ENCODE data around the gene TNRC18. TPM values are rescaled to one million over a fixed set of nuclear protein-coding genes. Genes with fewer than 3 reads are reported as not detected.
"Not testable (repeated sequence)": the region's sequence is repeated elsewhere in the genome, so short reads cannot be mapped to it uniquely, and the experiment has no call there.

TNRC18 gene
- total RNA-seq, 1 experiment from 2014 or later = 10.2 TPM

DNA sequence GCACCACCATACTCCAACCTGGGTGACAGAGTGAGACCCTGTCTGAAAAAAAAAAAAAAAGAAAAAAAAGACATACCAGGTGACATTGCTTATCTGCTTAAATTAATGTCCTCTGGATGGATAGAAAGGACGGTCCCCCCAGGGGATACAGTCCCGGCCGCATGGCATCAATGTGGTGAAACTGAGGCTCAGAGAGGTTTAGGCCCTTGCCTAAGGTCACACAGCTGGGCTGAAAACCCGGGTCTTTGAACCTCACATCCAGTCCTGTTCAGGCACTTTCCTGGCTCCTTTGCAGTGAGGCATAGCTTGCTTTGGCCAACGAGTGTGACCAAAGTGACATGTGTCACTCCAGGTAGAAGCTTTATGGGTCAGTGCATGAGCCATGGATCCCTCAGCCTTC lies 136.3 kb downstream of the TNRC18 start:
- H2AFZ ChIP-seq (ENCODE audit: low read length); DNase-seq; H3K27me3 ChIP-seq (ENCODE audit: low read length); H3K36me3 ChIP-seq (ENCODE audit: insufficient read depth, low read length); H3K4me1 ChIP-seq (ENCODE audit: low read length); H4K20me1 ChIP-seq (ENCODE audit: insufficient read depth, low read depth, low read length); H3K79me2 ChIP-seq (ENCODE audit: low read length); H3K4me3 ChIP-seq (ENCODE audit: low read length); H3K9me2 ChIP-seq (replicated peaks; ENCODE audit: insufficient read depth, low read length); H3K27ac ChIP-seq (ENCODE audit: low read length); H3K9me3 ChIP-seq (ENCODE audit: low read length); H3K4me2 ChIP-seq (ENCODE audit: low read depth, low read length, poor library complexity, severe bottlenecking); H3K9ac ChIP-seq (ENCODE audit: low read length): not testable (repeated sequence)

DNA sequence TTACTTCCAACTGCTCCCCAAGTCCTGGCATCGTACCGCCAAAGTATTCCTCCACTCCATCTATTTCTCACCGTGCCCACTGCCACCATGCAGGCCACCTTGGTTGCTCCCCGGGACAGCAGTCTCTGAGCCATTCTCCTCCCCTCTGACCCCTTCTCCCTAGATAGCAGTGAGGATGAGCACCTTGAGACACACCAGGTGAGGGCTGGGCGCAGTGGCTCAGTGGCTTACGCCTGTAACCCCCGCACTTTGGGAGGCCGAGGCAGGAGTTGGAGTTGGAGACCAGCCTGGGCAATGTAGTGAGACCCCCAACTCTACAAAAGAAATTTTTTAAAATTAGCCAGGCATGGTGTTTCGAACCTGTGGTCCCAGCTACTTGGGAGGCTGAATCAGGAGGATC lies 136.7 kb downstream of the TNRC18 start:
- no peaks in the 10 kb centered on the region for H4K20me1 ChIP-seq (ENCODE audit: insufficient read depth, low read depth, low read length)
- H3K4me2 ChIP-seq (ENCODE audit: low read depth, low read length, poor library complexity, severe bottlenecking) = no peak overlapping the region
- H3K27ac ChIP-seq (ENCODE audit: low read length) = no peak overlapping the region
- no peak overlapping the region for H2AFZ ChIP-seq (ENCODE audit: low read length)
- no peaks in the 10 kb centered on the region for H3K36me3 ChIP-seq (ENCODE audit: insufficient read depth, low read length)
- no peak overlapping the region for H3K9ac ChIP-seq (ENCODE audit: low read length)
- no peaks in the 10 kb centered on the region for H3K9me2 ChIP-seq (replicated peaks; ENCODE audit: insufficient read depth, low read length)
- H3K9me3 ChIP-seq (ENCODE audit: low read length) = no peaks in the 10 kb centered on the region
- no peak overlapping the region for H3K4me3 ChIP-seq (ENCODE audit: low read length)
- no peaks in the 10 kb centered on the region for H3K79me2 ChIP-seq (ENCODE audit: low read length)
- no peaks in the 10 kb centered on the region for H3K4me1 ChIP-seq (ENCODE audit: low read length)
- no peak for DNase-seq
- no peaks in the 10 kb centered on the region for H3K27me3 ChIP-seq (ENCODE audit: low read length)

DNA sequence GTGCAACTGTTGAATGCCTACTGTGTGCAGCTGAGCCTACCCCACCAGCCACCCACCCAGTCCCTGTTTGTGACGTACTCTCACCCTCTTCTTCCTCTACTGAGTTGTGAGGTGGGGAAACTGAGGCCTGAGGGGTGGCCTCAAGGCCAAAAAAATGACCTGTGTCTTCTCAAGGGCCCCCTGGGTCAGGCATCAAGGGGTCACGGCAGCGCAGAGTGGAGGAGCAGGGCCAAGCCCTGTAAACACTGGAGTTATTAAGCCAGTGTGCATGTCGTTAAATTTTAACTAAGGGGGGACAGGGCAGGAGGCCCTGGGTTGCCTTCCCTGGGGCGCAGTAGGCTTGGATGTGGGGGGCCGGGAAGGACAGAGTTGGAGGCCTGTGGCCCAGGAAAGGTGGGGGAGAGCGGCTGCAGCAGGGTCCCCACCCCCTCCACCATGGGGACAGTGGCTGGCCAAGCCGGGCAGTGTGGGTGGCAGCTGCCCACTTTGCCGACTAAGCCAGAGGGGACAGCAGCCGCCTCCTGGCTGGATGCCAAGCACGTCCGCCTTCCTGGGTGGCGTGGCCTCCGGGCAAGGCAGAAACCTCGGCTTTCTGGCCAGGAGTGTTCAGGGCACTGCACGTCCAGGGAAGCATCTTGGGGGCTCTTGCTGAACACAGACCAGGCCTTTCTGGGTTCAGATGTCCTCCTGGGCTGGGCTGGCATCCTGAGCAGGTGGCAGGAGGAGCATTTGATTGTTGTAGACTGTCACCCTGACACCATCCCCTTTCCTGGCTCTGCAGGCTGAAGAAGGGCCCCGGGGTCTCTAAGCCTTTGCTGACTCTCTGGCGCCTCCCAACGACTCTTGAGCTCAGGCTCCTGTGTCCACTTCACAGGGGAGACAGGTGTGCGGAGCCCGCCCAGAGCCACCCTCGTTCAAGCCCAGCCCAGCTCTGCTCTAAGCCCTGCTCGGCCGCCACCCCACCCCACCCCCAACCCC lies 139.0 kb downstream of the TNRC18 start:
- H3K4me1 ChIP-seq (ENCODE audit: low read length) = no peaks in the 10 kb centered on the region
- H3K4me2 ChIP-seq (ENCODE audit: low read depth, low read length, poor library complexity, severe bottlenecking) = no peak overlapping the region
- no peak overlapping the region for H3K4me3 ChIP-seq (ENCODE audit: low read length)
- no peaks in the 10 kb centered on the region for H4K20me1 ChIP-seq (ENCODE audit: insufficient read depth, low read depth, low read length)
- DNase-seq = peak; percentile 87
- H3K9me3 ChIP-seq (ENCODE audit: low read length) = no peaks in the 10 kb centered on the region
- no peaks in the 10 kb centered on the region for H3K79me2 ChIP-seq (ENCODE audit: low read length)
- H3K27ac ChIP-seq (ENCODE audit: low read length) = no peak overlapping the region
- no peak overlapping the region for H3K9ac ChIP-seq (ENCODE audit: low read length)
- no peaks in the 10 kb centered on the region for H3K27me3 ChIP-seq (ENCODE audit: low read length)
- no peaks in the 10 kb centered on the region for H3K36me3 ChIP-seq (ENCODE audit: insufficient read depth, low read length)
- no peaks in the 10 kb centered on the region for H3K9me2 ChIP-seq (replicated peaks; ENCODE audit: insufficient read depth, low read length)
- H2AFZ ChIP-seq (ENCODE audit: low read length) = no peak overlapping the region

DNA sequence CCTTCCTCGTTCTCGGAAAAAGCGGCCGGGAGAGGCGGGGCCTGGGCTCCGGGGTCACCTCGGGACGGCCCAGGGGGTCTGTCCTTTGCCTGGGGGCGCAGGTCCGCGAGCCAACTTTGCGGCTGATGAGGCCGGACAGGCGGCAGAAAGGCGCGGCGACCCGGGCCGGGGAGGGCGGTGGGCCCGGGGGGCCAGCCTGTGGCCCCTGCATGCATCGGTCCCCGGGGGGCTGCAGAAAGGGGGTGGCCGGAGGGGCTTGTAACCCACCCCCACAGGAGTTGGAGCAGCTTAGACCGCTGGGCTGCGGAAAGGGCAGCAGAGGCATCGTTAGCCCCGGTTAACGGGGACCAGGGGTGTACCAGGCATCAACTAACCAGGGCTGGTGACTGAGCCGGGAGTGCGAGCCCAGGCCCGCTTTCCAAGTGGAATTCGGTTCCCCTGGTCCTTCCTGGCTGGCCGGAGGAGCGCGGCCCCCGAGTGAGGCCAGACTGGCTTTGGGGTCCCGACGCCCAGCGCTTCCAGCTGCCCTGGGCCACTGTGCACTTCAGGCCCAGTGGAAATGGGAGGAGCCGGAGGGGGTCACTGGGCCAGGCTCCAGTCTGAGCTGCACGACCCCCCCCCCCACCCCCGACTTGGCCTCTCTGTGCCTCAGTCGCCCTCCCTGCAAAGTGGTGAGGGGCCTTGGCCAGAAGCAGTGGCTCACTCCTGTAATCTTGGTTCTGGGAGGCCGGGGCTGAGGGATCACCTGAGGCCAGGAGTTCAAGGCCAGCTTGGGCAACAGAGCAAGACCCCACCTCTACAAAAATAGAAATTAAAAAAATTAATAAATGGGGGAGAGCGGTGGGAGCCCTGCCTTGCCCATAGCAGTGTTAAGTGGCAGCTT lies 140.0 kb downstream of the TNRC18 start:
- Histone ChIP-seq H3K9ac (ENCODE audit: low read length) (no peak overlapping the region), H3K4me2 (ENCODE audit: low read depth, low read length, poor library complexity, severe bottlenecking) (no peak overlapping the region), H3K4me3 (ENCODE audit: low read length) (no peak overlapping the region)

GRCh38 chr7:5282543-5283316 lies 140.9 kb downstream of the TNRC18 start, which contains the start of gene SLC29A4:
SLC29A4 (plus strand) TSS chr7:5282943; CDS start chr7:5287817, 4,874 bp downstream.
- Histone ChIP-seq H3K27ac (ENCODE audit: low read length) (no peak within 1 kb of the TSS), H3K27me3 (ENCODE audit: low read length) (no peaks in the 10 kb centered on the region), H2AFZ (ENCODE audit: low read length) (no peak within 1 kb of the TSS), H4K20me1 (ENCODE audit: insufficient read depth, low read depth, low read length) (no peaks in the 10 kb centered on the region), H3K4me2 (ENCODE audit: low read depth, low read length, poor library complexity, severe bottlenecking) (no peak within 1 kb of the TSS), H3K36me3 (ENCODE audit: insufficient read depth, low read length) (no peaks in the 10 kb centered on the region), H3K9me2 (replicated peaks; ENCODE audit: insufficient read depth, low read length) (no peaks in the 10 kb centered on the region), H3K9me3 (ENCODE audit: low read length) (no peaks in the 10 kb centered on the region), H3K79me2 (ENCODE audit: low read length) (no peaks in the 10 kb centered on the region), H3K9ac (ENCODE audit: low read length) (no peak within 1 kb of the TSS), H3K4me3 (ENCODE audit: low read length) (no peak within 1 kb of the TSS), H3K4me1 (ENCODE audit: low read length) (no peaks in the 10 kb centered on the region)
- no peak for DNase-seq

More for the DNA sequence above, 140.0 kb downstream of the TNRC18 start:
- H3K4me1 ChIP-seq (ENCODE audit: low read length) = no peaks in the 10 kb centered on the region
- no peaks in the 10 kb centered on the region for H4K20me1 ChIP-seq (ENCODE audit: insufficient read depth, low read depth, low read length)
- H3K27ac ChIP-seq (ENCODE audit: low read length) = no peak overlapping the region
- H3K9me3 ChIP-seq (ENCODE audit: low read length) = no peaks in the 10 kb centered on the region
- H2AFZ ChIP-seq (ENCODE audit: low read length) = no peak overlapping the region
- no peaks in the 10 kb centered on the region for H3K27me3 ChIP-seq (ENCODE audit: low read length)
- no peak for DNase-seq
- no peaks in the 10 kb centered on the region for H3K36me3 ChIP-seq (ENCODE audit: insufficient read depth, low read length)
- no peaks in the 10 kb centered on the region for H3K9me2 ChIP-seq (replicated peaks; ENCODE audit: insufficient read depth, low read length)
- H3K79me2 ChIP-seq (ENCODE audit: low read length) = no peaks in the 10 kb centered on the region

DNA sequence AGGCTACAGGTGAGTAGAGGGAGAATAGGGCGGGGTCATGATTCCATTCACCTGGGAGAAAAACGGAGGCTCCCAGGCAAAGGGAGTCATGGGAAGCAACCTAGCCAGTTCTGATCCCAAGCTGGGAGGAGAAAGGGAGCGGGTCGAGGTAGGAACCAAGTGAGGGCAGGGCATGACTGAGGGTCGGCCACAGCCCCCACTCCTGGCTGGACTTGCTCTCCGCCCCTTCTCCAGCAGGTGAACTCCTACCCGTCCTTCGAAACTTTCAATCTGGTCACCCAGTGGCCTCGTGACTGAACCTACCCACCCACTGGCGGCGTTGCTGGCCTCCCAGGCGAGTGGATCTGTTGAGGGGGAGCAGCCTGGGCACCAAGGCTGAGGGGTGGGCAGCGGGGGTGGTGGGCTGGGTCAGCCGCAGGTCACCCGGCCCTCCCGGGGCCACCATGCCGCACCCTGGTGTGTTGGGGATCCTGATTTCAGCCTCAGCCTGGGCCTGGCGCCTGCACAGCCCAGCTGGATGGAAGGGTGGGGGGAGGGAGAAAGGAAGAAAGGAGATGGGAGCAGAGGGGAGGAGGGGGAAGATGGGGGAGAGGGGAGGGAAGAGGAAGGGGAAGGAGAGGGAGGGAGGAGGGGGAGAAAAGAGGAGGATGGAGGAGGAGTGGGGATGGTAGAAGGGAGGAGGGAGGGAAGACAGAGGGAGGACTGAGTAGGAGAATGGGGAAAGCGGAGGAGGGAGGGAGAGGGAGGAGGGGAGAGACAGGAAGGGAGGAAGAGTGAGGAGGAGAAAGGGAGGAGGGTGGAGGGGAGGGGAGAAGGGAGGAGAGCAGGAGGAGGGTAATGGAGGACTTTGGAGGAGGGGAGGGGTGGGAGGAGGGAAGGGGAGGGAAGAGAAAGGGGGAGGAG lies 141.8 kb downstream of the TNRC18 start:
- H3K4me1 ChIP-seq (ENCODE audit: low read length); H3K9me3 ChIP-seq (ENCODE audit: low read length); H3K9ac ChIP-seq (ENCODE audit: low read length); H2AFZ ChIP-seq (ENCODE audit: low read length); H3K79me2 ChIP-seq (ENCODE audit: low read length); H3K36me3 ChIP-seq (ENCODE audit: insufficient read depth, low read length); H3K4me3 ChIP-seq (ENCODE audit: low read length); H3K9me2 ChIP-seq (replicated peaks; ENCODE audit: insufficient read depth, low read length); H3K27me3 ChIP-seq (ENCODE audit: low read length); H4K20me1 ChIP-seq (ENCODE audit: insufficient read depth, low read depth, low read length); DNase-seq; H3K4me2 ChIP-seq (ENCODE audit: low read depth, low read length, poor library complexity, severe bottlenecking); H3K27ac ChIP-seq (ENCODE audit: low read length): not testable (repeated sequence)

DNA sequence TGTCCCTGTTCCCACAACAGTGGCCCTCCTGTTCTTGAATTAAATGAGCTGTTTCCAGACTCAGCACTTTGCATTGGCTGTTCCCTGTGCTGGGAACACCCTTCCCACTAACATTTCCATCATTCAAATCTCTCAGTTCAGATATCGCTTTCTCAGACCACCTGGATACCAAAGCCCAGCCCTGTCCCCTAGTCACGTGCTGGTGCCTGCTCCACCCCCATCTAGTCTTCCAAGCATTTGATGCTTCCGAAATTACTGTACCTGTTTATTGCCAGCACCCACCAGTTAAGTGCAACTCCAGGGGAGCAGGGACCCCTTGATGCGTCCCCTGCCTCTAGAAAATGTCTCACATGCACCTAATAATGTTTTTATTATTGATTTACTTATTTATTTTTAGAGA lies 143.9 kb downstream of the TNRC18 start:
- no peak overlapping the region for H3K27ac ChIP-seq (ENCODE audit: low read length)
- H4K20me1 ChIP-seq (ENCODE audit: insufficient read depth, low read depth, low read length) = no peaks in the 10 kb centered on the region
- no peak overlapping the region for H3K9ac ChIP-seq (ENCODE audit: low read length)
- H3K4me3 ChIP-seq (ENCODE audit: low read length) = no peak overlapping the region
- no peak overlapping the region for H2AFZ ChIP-seq (ENCODE audit: low read length)
- DNase-seq = no peak
- no peaks in the 10 kb centered on the region for H3K36me3 ChIP-seq (ENCODE audit: insufficient read depth, low read length)
- no peaks in the 10 kb centered on the region for H3K9me2 ChIP-seq (replicated peaks; ENCODE audit: insufficient read depth, low read length)
- no peaks in the 10 kb centered on the region for H3K9me3 ChIP-seq (ENCODE audit: low read length)
- H3K27me3 ChIP-seq (ENCODE audit: low read length) = no peaks in the 10 kb centered on the region
- H3K4me2 ChIP-seq (ENCODE audit: low read depth, low read length, poor library complexity, severe bottlenecking) = no peak overlapping the region
- H3K4me1 ChIP-seq (ENCODE audit: low read length) = no peaks in the 10 kb centered on the region
- H3K79me2 ChIP-seq (ENCODE audit: low read length) = no peaks in the 10 kb centered on the region
